ENCODE data around the gene MVP.
A peak's percentile ranks its signal among the peaks of the same experiment; 100 is the strongest.

The MVP gene

GRCh38 chr16:29806099-29806579, 14.1 kb upstream of the MVP start, which contains the start of gene MAZ:
TSS of gene MAZ (plus strand) at chr16:29806529. CDS start at chr16:29806702, 173 bp downstream.
- peak within 1 kb of the TSS; percentile 83 for H3K4me2 ChIP-seq
- H3K4me3 ChIP-seq (IDR thresholded peaks at IDR 0.05; ENCODE audit: insufficient read depth, low read depth, low read length) = no peak within 1 kb of the TSS
- peaks cover 6% of the 10 kb centered on the region; the same call in 1 of the 2 replicates for H3K36me3 ChIP-seq (ENCODE audit: insufficient read depth)
- TF ChIP-seq, protein P1, sequence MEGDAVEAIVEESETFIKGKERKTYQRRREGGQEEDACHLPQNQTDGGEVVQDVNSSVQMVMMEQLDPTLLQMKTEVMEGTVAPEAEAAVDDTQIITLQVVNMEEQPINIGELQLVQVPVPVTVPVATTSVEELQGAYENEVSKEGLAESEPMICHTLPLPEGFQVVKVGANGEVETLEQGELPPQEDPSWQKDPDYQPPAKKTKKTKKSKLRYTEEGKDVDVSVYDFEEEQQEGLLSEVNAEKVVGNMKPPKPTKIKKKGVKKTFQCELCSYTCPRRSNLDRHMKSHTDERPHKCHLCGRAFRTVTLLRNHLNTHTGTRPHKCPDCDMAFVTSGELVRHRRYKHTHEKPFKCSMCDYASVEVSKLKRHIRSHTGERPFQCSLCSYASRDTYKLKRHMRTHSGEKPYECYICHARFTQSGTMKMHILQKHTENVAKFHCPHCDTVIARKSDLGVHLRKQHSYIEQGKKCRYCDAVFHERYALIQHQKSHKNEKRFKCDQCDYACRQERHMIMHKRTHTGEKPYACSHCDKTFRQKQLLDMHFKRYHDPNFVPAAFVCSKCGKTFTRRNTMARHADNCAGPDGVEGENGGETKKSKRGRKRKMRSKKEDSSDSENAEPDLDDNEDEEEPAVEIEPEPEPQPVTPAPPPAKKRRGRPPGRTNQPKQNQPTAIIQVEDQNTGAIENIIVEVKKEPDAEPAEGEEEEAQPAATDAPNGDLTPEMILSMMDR (conservative IDR thresholded peaks at IDR 0.05; ENCODE audit: low read depth, low read length) = no peak
- peaks cover 33% of the 10 kb centered on the region for H3K79me2 ChIP-seq (ENCODE audit: insufficient read depth, low read depth)
- H2AFZ ChIP-seq (ENCODE audit: low read depth) = no peak within 1 kb of the TSS; the same call in 1 of the 2 replicates
- no peaks in the 10 kb centered on the region for H3K27me3 ChIP-seq (ENCODE audit: insufficient read depth, low read depth)
- peak within 1 kb of the TSS; percentile 96 for H3K27ac ChIP-seq
- H3K4me1 ChIP-seq (ENCODE audit: low read depth, poor library complexity, severe bottlenecking) = peaks cover 50% of the 10 kb centered on the region
- H4K20me1 ChIP-seq (ENCODE audit: insufficient read depth) = no peaks in the 10 kb centered on the region
- peak within 1 kb of the TSS; percentile 89 for H3K9ac ChIP-seq

DNA sequence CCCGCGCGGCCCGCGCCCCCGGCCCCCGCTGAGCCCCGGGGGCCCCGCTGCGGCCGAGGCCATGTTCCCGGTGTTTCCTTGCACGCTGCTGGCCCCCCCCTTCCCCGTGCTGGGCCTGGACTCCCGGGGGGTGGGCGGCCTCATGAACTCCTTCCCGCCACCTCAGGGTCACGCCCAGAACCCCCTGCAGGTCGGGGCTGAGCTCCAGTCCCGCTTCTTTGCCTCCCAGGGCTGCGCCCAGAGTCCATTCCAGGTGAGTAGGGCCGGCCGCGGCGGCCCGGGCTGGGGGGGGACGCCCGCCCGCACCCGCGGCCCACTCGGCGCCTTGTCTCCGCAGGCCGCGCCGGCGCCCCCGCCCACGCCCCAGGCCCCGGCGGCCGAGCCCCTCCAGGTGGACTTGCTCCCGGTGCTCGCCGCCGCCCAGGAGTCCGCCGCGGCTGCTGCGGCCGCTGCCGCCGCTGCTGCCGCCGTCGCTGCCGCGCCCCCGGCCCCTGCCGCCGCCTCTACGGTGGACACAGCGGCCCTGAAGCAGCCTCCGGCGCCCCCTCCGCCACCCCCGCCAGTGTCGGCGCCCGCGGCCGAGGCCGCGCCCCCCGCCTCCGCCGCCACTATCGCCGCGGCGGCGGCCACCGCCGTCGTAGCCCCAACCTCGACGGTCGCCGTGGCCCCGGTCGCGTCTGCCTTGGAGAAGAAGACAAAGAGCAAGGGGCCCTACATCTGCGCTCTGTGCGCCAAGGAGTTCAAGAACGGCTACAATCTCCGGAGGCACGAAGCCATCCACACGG, 13.4 kb upstream of the MVP start:
- Histone ChIP-seq H3K27me3 (ENCODE audit: insufficient read depth, low read depth) (no peaks in the 10 kb centered on the region), H3K4me2 (peak overlapping the region; percentile 83), H2AFZ (ENCODE audit: low read depth) (no peak overlapping the region), H3K4me3 (IDR thresholded peaks at IDR 0.05; ENCODE audit: insufficient read depth, low read depth, low read length) (no peak overlapping the region), H3K4me1 (ENCODE audit: low read depth, poor library complexity, severe bottlenecking) (peaks cover 50% of the 10 kb centered on the region), H4K20me1 (ENCODE audit: insufficient read depth) (no peaks in the 10 kb centered on the region), H3K79me2 (ENCODE audit: insufficient read depth, low read depth) (peaks cover 33% of the 10 kb centered on the region), H3K9ac (peak overlapping the region; percentile 89), H3K27ac (peak overlapping the region; percentile 96), H3K36me3 (ENCODE audit: insufficient read depth) (peaks cover 6% of the 10 kb centered on the region; the same call in 1 of the 2 replicates)
- TF ChIP-seq, protein P1 (conservative IDR thresholded peaks at IDR 0.05; ENCODE audit: low read depth, low read length) = no peak

GRCh38 chr16:29807426-29808218, 12.6 kb upstream of the MVP start:
- Histone ChIP-seq H3K27me3 (ENCODE audit: insufficient read depth, low read depth) (no peaks in the 10 kb centered on the region), H3K4me1 (ENCODE audit: low read depth, poor library complexity, severe bottlenecking) (peaks cover 51% of the 10 kb centered on the region), H3K4me2 (peak overlapping the region; percentile 83), H3K79me2 (ENCODE audit: insufficient read depth, low read depth) (peaks cover 33% of the 10 kb centered on the region), H2AFZ (ENCODE audit: low read depth) (no peak overlapping the region), H3K36me3 (ENCODE audit: insufficient read depth) (peaks cover 6% of the 10 kb centered on the region; the same call in 1 of the 2 replicates), H4K20me1 (ENCODE audit: insufficient read depth) (no peaks in the 10 kb centered on the region), H3K9ac (peak overlapping the region; percentile 89), H3K27ac (peak overlapping the region; percentile 96), H3K4me3 (IDR thresholded peaks at IDR 0.05; ENCODE audit: insufficient read depth, low read depth, low read length) (no peak overlapping the region)
- TF ChIP-seq, protein P1 (conservative IDR thresholded peaks at IDR 0.05; ENCODE audit: low read depth, low read length) = peak; percentile 33

- Histone ChIP-seq H2AFZ (ENCODE audit: low read depth) (no peak overlapping the region), H3K27ac (peak overlapping the region; percentile 96), H3K79me2 (ENCODE audit: insufficient read depth, low read depth) (peaks cover 33% of the 10 kb centered on the region), H3K27me3 (ENCODE audit: insufficient read depth, low read depth) (no peaks in the 10 kb centered on the region), H3K36me3 (ENCODE audit: insufficient read depth) (peaks cover 6% of the 10 kb centered on the region; the same call in 1 of the 2 replicates), H3K9ac (peak overlapping the region; percentile 89), H4K20me1 (ENCODE audit: insufficient read depth) (no peaks in the 10 kb centered on the region), H3K4me1 (ENCODE audit: low read depth, poor library complexity, severe bottlenecking) (peaks cover 51% of the 10 kb centered on the region), H3K4me2 (peak overlapping the region; percentile 83), H3K4me3 (IDR thresholded peaks at IDR 0.05; ENCODE audit: insufficient read depth, low read depth, low read length) (no peak overlapping the region)
- TF ChIP-seq, protein P1 (conservative IDR thresholded peaks at IDR 0.05; ENCODE audit: low read depth, low read length) = no peak
Measured at GRCh38 chr16:29808219-29808900, 11.9 kb upstream of the MVP start.

Data from KMS-11 (cell line).